ENCODE measurements around the gene OR2W3. TPM values are rescaled to one million over a fixed set of nuclear protein-coding genes. Genes with fewer than 3 reads are reported as not detected.

Gene OR2W3
- total and polyA plus RNA-seq, 2 of the 8 experiments (the other 6 are each of a cell fraction or from before 2014, with no cell fraction given) = 0.12 to 1.1 TPM

GRCh38 chr1:247855911-247856310 lies 39.5 kb upstream of the OR2W3 start (continued):
- TF ChIP-seq CHD7 (IDR thresholded peaks at IDR 0.05; ENCODE audit: insufficient replicate concordance, low read length) = no peak
- TF ChIP-seq TAF7 (optimal IDR thresholded peaks at IDR 0.05; ENCODE audit: borderline replicate concordance, low read depth, low read length) = no peak

All from H1 (cell line).